ENCODE results near the gene SCGB1A1.

- no peak for TF ChIP-seq CTCF (IDR thresholded peaks at IDR 0.05)
- no peak for TF ChIP-seq EZH2 (IDR thresholded peaks at IDR 0.05; ENCODE audit: borderline replicate concordance, insufficient read depth, low read depth, low read length, poor library complexity, severe bottlenecking)
Measured at GRCh38 chr11:62387381-62387780, 31.5 kb upstream of the SCGB1A1 start.

Data from B cell (primary cell).